Right kidney (tissue), 9 donors: ENCODE measurements around the gene TCEANC.
"Not testable (repeated sequence)": the region's sequence is repeated elsewhere in the genome, so short reads cannot be mapped to it uniquely, and the experiment has no call there.

Experiments used
- DNase-seq: peaks from one replicate; pipeline ENCODE4 v3.0.0-alpha.2; 2016
- long read RNA-seq, 8 donors: transcript quantifications; one replicate each; lab custom pipeline, GENCODE V29; 2026

The TCEANC gene
- long read RNA-seq, donor 1 = 0 reads
- long read RNA-seq, donor 2 = 0 reads
- long read RNA-seq, donor 3 = 0 reads
- long read RNA-seq, donor 4 = 0 reads
- long read RNA-seq, donor 5 = 0 reads
- long read RNA-seq, donor 6, partial matches to known transcripts = 0 of 1 reads
- long read RNA-seq, donor 6, other reads (novel, unspliced or antisense) = 0 of 1 reads
- long read RNA-seq, donor 7 = 0 reads
- long read RNA-seq, donor 8 = 0 reads

- peak; percentile 82 for DNase-seq
These were observed at the start of gene TCEANC for GRCh38 chrX:13652850-13653693. Gene TCEANC, plus strand, starts transcription at chrX:13653141. Its CDS starts 9,368 bp downstream, at chrX:13662509.

- DNase-seq = no peak
These were observed 47.3 kb upstream of the TCEANC start for GRCh38 chrX:13605611-13606010.

- no peak for DNase-seq
These were observed 45.5 kb upstream of the TCEANC start for GRCh38 chrX:13607331-13607995.

GRCh38 chrX:13607996-13608365 is 45.0 kb upstream of the TCEANC start:
- no peak for DNase-seq

GRCh38 chrX:13614154-13614553 is 38.8 kb upstream of the TCEANC start:
- no peak for DNase-seq

GRCh38 chrX:13620207-13620606 is 32.7 kb upstream of the TCEANC start:
- DNase-seq = no peak

- no peak for DNase-seq
These were observed 30.5 kb upstream of the TCEANC start for GRCh38 chrX:13622401-13622964.

- no peak for DNase-seq
These were observed 25.6 kb upstream of the TCEANC start for GRCh38 chrX:13627306-13627705.

- DNase-seq = not testable (repeated sequence)
These were observed 15.7 kb upstream of the TCEANC start for GRCh38 chrX:13637224-13637623.

- no peak for DNase-seq
These were observed 14.9 kb upstream of the TCEANC start for GRCh38 chrX:13638021-13638420.

GRCh38 chrX:13638826-13639225 is 14.1 kb upstream of the TCEANC start:
- DNase-seq = no peak

- DNase-seq = not testable (repeated sequence)
These were observed 11.3 kb upstream of the TCEANC start for GRCh38 chrX:13641684-13642083.

GRCh38 chrX:13645464-13646153 is 7.3 kb upstream of the TCEANC start:
- peak; percentile 26 for DNase-seq

- DNase-seq = no peak
These were observed 6.8 kb upstream of the TCEANC start for GRCh38 chrX:13646154-13646549.

- no peak for DNase-seq
These were observed 5.2 kb upstream of the TCEANC start for GRCh38 chrX:13647709-13648212.

GRCh38 chrX:13648336-13648735 is 4.6 kb upstream of the TCEANC start:
- not testable (repeated sequence) for DNase-seq

GRCh38 chrX:13649838-13650237 is 3.1 kb upstream of the TCEANC start:
- DNase-seq = no peak

- no peak for DNase-seq
These were observed 2.6 kb upstream of the TCEANC start for GRCh38 chrX:13650318-13650717.

GRCh38 chrX:13651150-13651549 is 1.8 kb upstream of the TCEANC start:
- DNase-seq = no peak

GRCh38 chrX:13652287-13652793 is 601 bp upstream of the TCEANC start:
- peak; percentile 6 for DNase-seq

GRCh38 chrX:13654116-13654515 is 1.2 kb downstream of the TCEANC start:
- no peak for DNase-seq

GRCh38 chrX:13655674-13656073 is 2.7 kb downstream of the TCEANC start:
- DNase-seq = no peak
